IMR-90 (cell line): ENCODE results near the gene NTMT2. TPM values are rescaled to one million over a fixed set of nuclear protein-coding genes. Genes with fewer than 3 reads are reported as not detected.

Experiments used
- ATAC-seq: fragments of 200-7000 bp; cut with Tn5 transposase; 2 replicates; pipeline ENCODE4 v1.9.1; 2020; ENCODE audit warnings: low read depth, mild to moderate bottlenecking, moderate library complexity
- BruUV-seq: library from RNA; stranded (reverse); fragments of 400-500 nt; replicated peaks from 2 replicates; lab custom pipeline; 2021; lab: Mats Ljungman, UMichigan
- CTCF ChIA-PET: fragments of 300-600 bp; formaldehyde crosslinking; extraction: SDS; loops from one replicate; lab custom pipeline; 2021; ENCODE audit warnings: antibody characterized with exemption; lab: Yijun Ruan, JAX
- POLR2A ChIA-PET: fragments of 300-600 bp; sonication (Branson Sonifier 250); formaldehyde crosslinking; loops from one replicate; lab custom pipeline; 2022; ENCODE audit warnings: antibody characterized with exemption; ENCODE audit not compliant: unreplicated experiment; lab: Charles Lee
- DNase-seq: peaks from one replicate; pipeline ENCODE4 v3.0.0; 2013
- H2AFZ ChIP-seq: replicated peaks from 2 replicates; pipeline ENCODE3; 2013; ENCODE audit warnings: low read length, mild to moderate bottlenecking; ENCODE audit not compliant: poor library complexity
- H2AK5ac ChIP-seq: 2 replicates; pipeline ENCODE4 v1.6.1; 2013; ENCODE audit warnings: low read depth, low read length, inconsistent platforms
- H2AK9ac ChIP-seq: replicated peaks from 2 replicates; pipeline ENCODE3; 2013; ENCODE audit warnings: mild to moderate bottlenecking, low read depth, low read length, moderate library complexity; ENCODE audit not compliant: poor library complexity
- H2BK120ac ChIP-seq: 2 replicates; pipeline ENCODE4 v1.6.1; 2013; ENCODE audit warnings: low read depth, low read length, inconsistent platforms
- H2BK15ac ChIP-seq: 3 replicates; pipeline ENCODE4 v1.6.1; 2013; ENCODE audit warnings: low read depth, low read length, inconsistent platforms
- H2BK20ac ChIP-seq: 2 replicates; pipeline ENCODE4 v1.6.1; 2013; ENCODE audit warnings: low read depth, mild to moderate bottlenecking, inconsistent platforms, low read length, moderate library complexity
- H2BK5ac ChIP-seq: 2 replicates; pipeline ENCODE4 v1.6.1; 2013; ENCODE audit warnings: mild to moderate bottlenecking, low read depth, low read length, inconsistent platforms; ENCODE audit not compliant: poor library complexity, severe bottlenecking
- H3K14ac ChIP-seq: replicated peaks from 2 replicates; pipeline ENCODE4 v1.6.1; 2013; ENCODE audit warnings: low read depth, low read length, inconsistent platforms
- H3K18ac ChIP-seq: 2 replicates; pipeline ENCODE4 v1.6.1; 2013; ENCODE audit warnings: low read depth, low read length, control low read depth
- H3K23ac ChIP-seq: 2 replicates; pipeline ENCODE4 v1.6.1; 2013; ENCODE audit warnings: low read depth, low read length, inconsistent platforms
- H3K27ac ChIP-seq: 2 replicates; pipeline ENCODE4 v1.5.1; 2013; ENCODE audit warnings: mild to moderate bottlenecking, control low read depth, low read length; ENCODE audit not compliant: insufficient read depth
- H3K27me3 ChIP-seq: 2 replicates; pipeline ENCODE4 v1.6.1; 2013; ENCODE audit warnings: low read length; ENCODE audit not compliant: control insufficient read depth, insufficient read depth
- H3K36me3 ChIP-seq: 2 replicates; pipeline ENCODE4 v1.6.1; 2013; ENCODE audit warnings: low read length, mixed read lengths; ENCODE audit not compliant: control insufficient read depth, insufficient read depth
- H3K4ac ChIP-seq: 2 replicates; pipeline ENCODE4 v1.6.1; 2013; ENCODE audit warnings: low read depth, low read length, inconsistent platforms
- H3K4me1 ChIP-seq: 2 replicates; pipeline ENCODE4 v1.6.1; 2013; ENCODE audit warnings: low read length, mixed read lengths; ENCODE audit not compliant: control insufficient read depth, insufficient read depth
- H3K4me2 ChIP-seq: 2 replicates; pipeline ENCODE4 v1.6.1; 2013; ENCODE audit warnings: low read depth, mild to moderate bottlenecking, control low read depth, low read length, moderate library complexity
- H3K4me3 ChIP-seq: 2 replicates; pipeline ENCODE4 v1.5.1; 2013; ENCODE audit warnings: low read depth, mild to moderate bottlenecking, control low read depth, low read length, moderate library complexity; ENCODE audit not compliant: insufficient read depth
- H3K56ac ChIP-seq: 2 replicates; pipeline ENCODE4 v1.6.1; 2013; ENCODE audit warnings: low read length, inconsistent platforms; ENCODE audit not compliant: insufficient read depth; ENCODE audit errors: extremely low read depth
- H3K79me1 ChIP-seq, 2 experiments: 2 replicates each; pipeline ENCODE4 v1.6.1; 2013; ENCODE audit warnings: low read length in 2 of 2, inconsistent platforms in 1 of 2, low read depth in 1 of 2
- H3K9ac ChIP-seq: 2 replicates; pipeline ENCODE4 v1.6.1; 2013; ENCODE audit warnings: low read depth, low read length, control low read depth
- H3K9me1 ChIP-seq: 2 replicates; pipeline ENCODE4 v1.6.1; 2013; ENCODE audit warnings: low read length, inconsistent platforms; ENCODE audit not compliant: insufficient read depth
- H3K9me3 ChIP-seq: 2 replicates; pipeline ENCODE4 v1.6.1; 2013; ENCODE audit warnings: low read length; ENCODE audit not compliant: control insufficient read depth, insufficient read depth
- H4K20me1 ChIP-seq: 2 replicates; pipeline ENCODE4 v1.6.1; 2013; ENCODE audit warnings: low read length, inconsistent platforms; ENCODE audit not compliant: insufficient read depth
- H4K5ac ChIP-seq: 2 replicates; pipeline ENCODE4 v1.6.1; 2013; ENCODE audit warnings: mild to moderate bottlenecking, low read depth, low read length, control low read depth
- H4K8ac ChIP-seq, 2 experiments: 2 replicates each; pipeline ENCODE4 v1.6.1; 2013; ENCODE audit warnings: low read depth in 2 of 2, low read length in 2 of 2, control low read depth in 1 of 2, inconsistent platforms in 1 of 2
- H4K91ac ChIP-seq: 2 replicates; pipeline ENCODE4 v1.6.1; 2013; ENCODE audit warnings: low read depth, low read length, inconsistent platforms; ENCODE audit not compliant: insufficient read depth
- CHD1 ChIP-seq: IDR thresholded peaks from 2 replicates; pipeline ENCODE4 v1.6.1; 2012; ENCODE audit warnings: low read depth, low read length, improper control_type of control experiment
- ELK1 ChIP-seq: fragments of 150-350 bp; IDR thresholded peaks from 2 replicates; pipeline ENCODE4 v1.6.1; 2016; ENCODE audit warnings: low read depth, mild to moderate bottlenecking, low read length, moderate library complexity, borderline replicate concordance
- MAFK ChIP-seq: IDR thresholded peaks from 2 replicates; pipeline ENCODE4 v1.6.1; 2012; ENCODE audit warnings: low read depth, low read length, improper control_type of control experiment
- MAZ ChIP-seq: IDR thresholded peaks from 2 replicates; pipeline ENCODE4 v1.6.1; 2012; ENCODE audit warnings: low read depth, mild to moderate bottlenecking, low read length, improper control_type of control experiment, moderate library complexity, borderline replicate concordance
- NFE2L2 ChIP-seq: fragments of 150-350 bp; IDR thresholded peaks from 2 replicates; pipeline ENCODE4 v1.6.1; 2016; ENCODE audit warnings: low read depth, mild to moderate bottlenecking, low read length
- RAD21 ChIP-seq: IDR thresholded peaks from 2 replicates; pipeline ENCODE4 v1.6.1; 2012; ENCODE audit warnings: low read length, improper control_type of control experiment
- WGBS, 2 experiments: methylation state at CpG; one replicate each; pipeline versions ENCODE4 v1.1.5 to v1.1.7; 2013; ENCODE audit warnings: missing lambda C conversion rate in 2 of 2; ENCODE audit not compliant: insufficient read length in 1 of 2; ENCODE audit errors: extremely low coverage in 2 of 2; 5-methylcytosine and 5-hydroxymethylcytosine counted together
- dilution Hi-C: fragments of 300-500 bp; cut with HindIII; formaldehyde crosslinking; loops from one replicate; pipeline ENCODE4 v1.14.3; 2018; ENCODE audit warnings: low sequenced_read_pairs; ENCODE audit not compliant: unreplicated experiment
- in situ Hi-C: fragments of 300-500 bp; cut with MboI; formaldehyde crosslinking; loops from 3 replicates; pipeline ENCODE4 v1.14.3; 2019; ENCODE audit warnings: low sequenced_read_pairs, inconsistent platforms, mixed read lengths
- intact Hi-C: fragments of 100-400 bp; cut with micrococcal nuclease; formaldehyde crosslinking; loops from 2 replicates; pipeline ENCODE4 v1.10.0; 2022
- polyA plus RNA-seq, 3 experiments: library from polyadenylated mRNA; depleted of rRNA; stranded (reverse); fragments of >200 nt; gene quantifications; 2 replicates each; pipeline ENCODE4 v1.2.3, GENCODE V29; 2012; ENCODE audit warnings: low replicate concordance in 1 of 3
- total RNA-seq: library from RNA; depleted of rRNA; stranded (reverse); fragments of >200 nt; gene quantifications from 2 replicates; pipeline ENCODE4 v1.2.3, GENCODE V29; 2012

NTMT2 gene
- total and polyA plus RNA-seq, 2 of the 4 experiments (the other 2 are of a cell fraction), result not detected

DNA sequence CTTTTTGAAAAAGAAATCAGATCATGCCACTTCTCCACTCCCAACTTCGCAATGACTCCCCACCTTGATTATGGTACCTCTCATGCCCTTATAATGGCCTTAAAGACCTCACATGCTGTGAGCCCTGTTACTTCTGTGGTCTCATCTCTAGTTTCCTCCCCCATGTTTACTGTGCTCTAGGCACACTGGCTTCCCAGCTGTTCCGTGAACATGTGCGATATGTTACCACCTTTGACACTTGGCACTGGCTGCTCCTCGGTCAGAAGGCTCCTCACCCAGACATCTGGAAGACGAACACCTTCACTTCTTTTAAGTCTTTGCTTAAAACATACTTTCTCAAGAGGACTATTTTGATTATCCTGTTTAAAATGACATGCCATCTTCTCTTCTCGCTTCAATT is 14.3 kb upstream of the NTMT2 start:
- Histone ChIP-seq H3K27me3 (no peaks in the 10 kb centered on the region; the same call in 1 of the 2 replicates), H3K36me3 (no peaks in the 10 kb centered on the region), H2BK120ac (no peak overlapping the region), H4K91ac (no peak overlapping the region), H2BK20ac (no peak overlapping the region), H4K8ac (no peak overlapping the region), H3K79me1 (no peaks in the 10 kb centered on the region), H2BK5ac (no peak overlapping the region), H3K4ac (no peak overlapping the region), H4K20me1 (no peaks in the 10 kb centered on the region), H3K4me1 (no peaks in the 10 kb centered on the region), H3K56ac (no peak overlapping the region), H3K9me3 (no peaks in the 10 kb centered on the region), H2BK15ac (no peak overlapping the region), H3K4me3 (no peak overlapping the region), H3K9me1 (no peaks in the 10 kb centered on the region), H4K5ac (no peak overlapping the region), H2AK9ac (no peak overlapping the region), H3K14ac (no peak overlapping the region), H2AFZ (no peak overlapping the region), H3K4me2 (no peak overlapping the region), H3K9ac (no peak overlapping the region), H3K23ac (no peak overlapping the region), H3K18ac (no peak overlapping the region), H3K27ac (no peak overlapping the region), H2AK5ac (no peak overlapping the region)
- intact Hi-C loops (no loop called here), dilution Hi-C loops (no loop called here), in situ Hi-C loops (no loop called here)
- POLR2A ChIA-PET, result no interaction called here
- CTCF ChIA-PET, result no interaction called here
- TF ChIP-seq ELK1 (no peak), NFE2L2 (no peak), MAFK (no peak), CHD1 (no peak), RAD21 (no peak), MAZ (no peak)
- no peak for DNase-seq
- ATAC-seq, result no peak
- BruUV-seq, result no TSS peak
- 42% methylated on average over 4 of the region's 6 CpGs; no CpG with 5 or more reads in 1 of the 2 experiments for WGBS, 2 experiments
